ENCODE measurements around the gene C3orf22.

- TF ChIP-seq POLR2A (IDR thresholded peaks at IDR 0.05) (no peak), CTCF (IDR thresholded peaks at IDR 0.05) (no peak)
These were observed 44.6 kb downstream of the C3orf22 start for GRCh38 chr3:126514161-126514560.
